ENCODE results near the gene RNMT.

Gene RNMT

GRCh38 chr18:13813271-13813849 lies 86.9 kb downstream of the RNMT start:
- DNase-seq, result peak; percentile 62
